Activated naive CD8-positive, alpha-beta T cell treated with anti-CD3 and anti-CD28 coated beads, Interleukin-2, amount 10 ng/mL, durations not matched to agents 7 days and 5 days (primary cell): Measurements from ENCODE around the gene MTHFD1L. TPM values are rescaled to one million over a fixed set of nuclear protein-coding genes. Genes with fewer than 3 reads are reported as not detected.

ENCODE experiments used
- ATAC-seq: fragments of 150-1000 bp; cut with Tn5 transposase; one replicate; pipeline ENCODE4 v1.10.0; 2021; ENCODE audit warnings: low read depth, moderate library complexity
- POLR2A ChIA-PET: fragments of 350-600 bp; sonication (Branson Sonifier 250); formaldehyde crosslinking; loops from one replicate; lab custom pipeline; 2021; ENCODE audit warnings: antibody characterized with exemption; lab: Charles Lee
- DNase-seq: peaks from one replicate; pipeline ENCODE4 v3.0.0; 2021
- H3K27ac Mint-ChIP-seq: one replicate; pipeline ENCODE4 v1.8.0; 2022; ENCODE audit warnings: mild to moderate bottlenecking, mixed read lengths
- H3K27me3 Mint-ChIP-seq: one replicate; pipeline ENCODE4 v1.8.0; 2022; ENCODE audit warnings: mild to moderate bottlenecking, moderate library complexity, mixed read lengths
- H3K36me3 Mint-ChIP-seq: one replicate; pipeline ENCODE4 v1.8.0; 2021; ENCODE audit warnings: mild to moderate bottlenecking, mixed read lengths
- H3K4me1 Mint-ChIP-seq: one replicate; pipeline ENCODE4 v1.8.0; 2021; ENCODE audit warnings: mixed read lengths
- H3K4me3 Mint-ChIP-seq: one replicate; pipeline ENCODE4 v1.8.0; 2022; ENCODE audit warnings: mild to moderate bottlenecking, moderate library complexity, mixed read lengths
- H3K9me3 Mint-ChIP-seq: one replicate; pipeline ENCODE4 v1.8.0; 2021; ENCODE audit warnings: mixed read lengths
- total RNA-seq, 2 experiments: library from RNA; stranded (reverse); gene quantifications; one replicate each; pipeline ENCODE4 v1.2.3, GENCODE V29; 2021

The MTHFD1L gene
- total RNA-seq, 2 experiments from 2014 or later: 33.9 to 35.2 TPM

DNA sequence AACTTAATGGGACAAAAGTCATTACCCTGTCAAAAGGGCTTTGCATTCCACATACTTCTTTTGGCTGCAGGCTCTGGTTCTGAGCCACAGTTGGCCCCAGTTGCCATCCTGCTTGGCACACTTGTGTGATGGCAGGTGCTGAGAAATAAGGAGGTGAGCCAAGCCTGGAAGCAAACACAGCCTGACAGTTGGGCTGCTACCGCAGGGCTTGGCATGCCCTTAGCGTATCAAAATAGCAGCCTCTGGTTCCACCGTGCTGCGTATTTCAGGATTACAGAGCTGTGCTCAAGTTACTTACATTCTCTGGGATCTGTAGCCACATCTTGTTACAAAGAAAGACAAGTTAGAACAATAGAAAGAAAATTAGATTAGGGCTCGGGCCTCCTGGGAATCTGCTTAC is 11.1 kb downstream of the MTHFD1L start:
- POLR2A ChIA-PET: no interaction called here
- H3K36me3 Mint-ChIP-seq: peaks cover 18% of the 10 kb centered on the region
- ATAC-seq: no peak

DNA sequence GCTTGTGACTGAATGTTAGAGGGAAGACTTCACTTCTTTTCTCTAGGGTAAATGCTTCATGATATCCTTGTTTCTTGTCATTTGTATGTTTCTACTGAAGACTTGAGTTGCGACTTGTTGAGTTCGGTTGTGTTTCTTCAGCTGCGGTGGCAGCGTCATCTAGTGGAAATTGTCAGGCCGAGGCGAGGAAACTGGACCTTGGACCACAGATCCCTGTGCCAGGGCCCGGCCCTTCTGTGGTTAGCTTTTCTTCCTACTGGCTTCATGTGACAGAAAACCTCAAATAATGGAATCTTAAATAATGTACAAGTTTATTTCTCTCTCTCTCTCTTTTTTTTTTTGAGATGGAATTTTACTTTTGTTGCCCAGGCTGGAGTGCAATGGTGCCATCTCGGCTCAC is 12.4 kb downstream of the MTHFD1L start:
- Mint-ChIP-seq H3K27me3 (no peaks in the 10 kb centered on the region), H3K9me3 (no peaks in the 10 kb centered on the region), H3K27ac (no peak overlapping the region), H3K4me1 (peaks cover 7% of the 10 kb centered on the region), H3K36me3 (peaks cover 15% of the 10 kb centered on the region), H3K4me3 (no peak overlapping the region)
- DNase-seq: no peak
- POLR2A ChIA-PET: no interaction called here
- no peak for ATAC-seq

More for the DNA sequence above, 11.1 kb downstream of the MTHFD1L start:
- no peak overlapping the region for H3K4me3 Mint-ChIP-seq
- no peaks in the 10 kb centered on the region for H3K9me3 Mint-ChIP-seq
- H3K4me1 Mint-ChIP-seq: peaks cover 7% of the 10 kb centered on the region
- DNase-seq: no peak
- no peaks in the 10 kb centered on the region for H3K27me3 Mint-ChIP-seq
- H3K27ac Mint-ChIP-seq: no peak overlapping the region

DNA sequence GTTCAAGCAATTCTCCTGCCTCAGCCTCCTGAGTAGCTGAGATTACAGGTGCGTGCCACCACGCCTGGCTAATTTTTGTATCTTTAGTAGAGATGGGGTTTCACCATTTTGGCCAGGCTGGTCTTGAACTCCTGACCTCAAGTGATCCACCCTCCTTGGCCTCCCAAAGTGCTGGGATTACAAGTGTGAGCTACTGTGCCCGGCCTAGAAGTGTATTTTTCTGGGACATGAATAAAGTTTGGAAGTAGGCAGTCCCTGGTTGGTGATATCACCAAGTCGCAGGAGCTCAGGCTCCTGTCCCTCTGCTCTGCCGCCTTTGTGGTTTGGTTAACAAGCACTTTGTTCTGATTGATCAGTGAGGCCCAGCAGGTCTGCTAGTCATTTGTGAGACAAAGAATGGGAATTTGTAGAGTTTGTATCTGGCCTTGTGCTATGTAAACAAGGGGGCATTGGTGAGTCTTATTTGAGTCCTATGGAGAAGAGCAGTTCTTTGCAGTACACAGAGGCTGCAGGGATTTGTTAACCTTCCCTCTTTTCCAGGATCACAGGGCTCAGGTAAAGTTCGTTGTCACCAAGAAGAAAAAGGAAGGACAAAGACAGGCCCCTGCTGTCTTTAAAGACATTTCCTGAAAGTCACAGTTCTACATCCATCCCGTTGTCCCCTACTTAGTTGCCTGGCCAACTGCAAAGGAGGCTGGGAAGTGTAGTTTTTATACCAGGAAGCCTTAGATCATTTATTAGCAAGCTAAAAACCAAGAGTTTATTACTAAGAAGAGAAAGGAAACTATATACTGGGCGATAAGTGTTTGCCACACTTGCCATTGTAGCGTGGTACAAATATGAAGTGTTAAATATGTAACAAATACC is 13.1 kb downstream of the MTHFD1L start:
- H3K36me3 Mint-ChIP-seq: peaks cover 17% of the 10 kb centered on the region

DNA sequence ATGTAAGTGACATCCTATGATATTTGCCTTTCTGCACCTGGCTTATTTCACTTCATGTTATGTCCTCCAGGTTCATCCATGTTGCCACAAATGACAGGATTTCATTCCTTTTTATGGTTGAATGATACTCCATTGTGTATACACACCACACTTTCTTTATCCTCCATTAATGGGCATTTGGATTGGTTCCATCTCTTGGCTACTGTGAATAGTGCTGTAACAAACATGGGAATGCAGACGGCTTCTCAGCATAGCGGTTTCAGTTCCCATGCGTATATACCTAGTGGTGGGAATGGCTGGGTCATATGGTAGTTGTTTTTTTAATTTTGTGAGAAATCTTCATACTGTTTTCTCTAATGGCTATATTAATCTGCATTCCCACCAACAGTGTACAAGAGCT is 14.8 kb downstream of the MTHFD1L start:
- POLR2A ChIA-PET: interaction anchor here (0.6 kb wide), 1 partner anchor 113 kb away, joined by 5 read pairs; no protein-coding TSS in a partner anchor
- no peak overlapping the region for H3K4me3 Mint-ChIP-seq
- H3K9me3 Mint-ChIP-seq: no peaks in the 10 kb centered on the region
- no peak for ATAC-seq
- no peaks in the 10 kb centered on the region for H3K27me3 Mint-ChIP-seq
- no peak for DNase-seq
- H3K4me1 Mint-ChIP-seq: peaks cover 7% of the 10 kb centered on the region
- no peak overlapping the region for H3K27ac Mint-ChIP-seq
- H3K36me3 Mint-ChIP-seq: peaks cover 17% of the 10 kb centered on the region

More for the DNA sequence above, 13.1 kb downstream of the MTHFD1L start:
- ATAC-seq (no peak), DNase-seq (no peak)
- Mint-ChIP-seq H3K4me1 (peaks cover 7% of the 10 kb centered on the region), H3K27ac (peak overlapping the region; percentile 2), H3K9me3 (no peaks in the 10 kb centered on the region), H3K4me3 (no peak overlapping the region), H3K27me3 (no peaks in the 10 kb centered on the region)
- POLR2A ChIA-PET: no interaction called here

DNA sequence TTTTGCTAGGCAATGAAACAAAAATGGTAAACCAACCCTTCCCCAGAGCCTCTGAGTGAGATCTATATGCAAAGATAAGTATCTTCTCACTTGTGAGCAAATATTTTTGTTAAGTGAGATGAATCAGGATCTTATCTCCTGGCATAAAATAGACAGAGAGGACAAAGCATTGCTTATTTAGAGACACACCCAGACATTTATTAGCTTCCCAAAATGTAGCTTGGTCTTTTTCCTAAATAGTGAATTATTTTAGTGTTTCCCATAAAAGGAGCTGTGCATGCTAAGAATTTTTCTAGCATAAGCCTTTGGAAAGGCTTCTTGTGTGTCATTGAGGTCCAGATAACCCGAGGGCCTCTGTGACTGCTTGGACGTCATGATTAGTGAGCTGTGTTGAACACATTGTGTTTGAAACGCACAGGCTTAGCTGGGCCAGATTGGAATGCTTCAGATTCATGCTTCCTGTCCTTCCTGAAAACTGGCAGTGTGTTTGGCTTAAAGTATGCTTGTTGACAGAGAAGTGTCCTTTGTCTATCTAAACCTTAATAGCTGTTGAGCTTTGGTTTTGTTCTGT is 16.5 kb downstream of the MTHFD1L start:
- DNase-seq (no peak), ATAC-seq (no peak)
- Mint-ChIP-seq H3K4me3 (no peak overlapping the region), H3K27me3 (no peaks in the 10 kb centered on the region), H3K36me3 (peaks cover 19% of the 10 kb centered on the region), H3K4me1 (peaks cover 2% of the 10 kb centered on the region), H3K27ac (no peak overlapping the region), H3K9me3 (no peaks in the 10 kb centered on the region)
- POLR2A ChIA-PET: no interaction called here

DNA sequence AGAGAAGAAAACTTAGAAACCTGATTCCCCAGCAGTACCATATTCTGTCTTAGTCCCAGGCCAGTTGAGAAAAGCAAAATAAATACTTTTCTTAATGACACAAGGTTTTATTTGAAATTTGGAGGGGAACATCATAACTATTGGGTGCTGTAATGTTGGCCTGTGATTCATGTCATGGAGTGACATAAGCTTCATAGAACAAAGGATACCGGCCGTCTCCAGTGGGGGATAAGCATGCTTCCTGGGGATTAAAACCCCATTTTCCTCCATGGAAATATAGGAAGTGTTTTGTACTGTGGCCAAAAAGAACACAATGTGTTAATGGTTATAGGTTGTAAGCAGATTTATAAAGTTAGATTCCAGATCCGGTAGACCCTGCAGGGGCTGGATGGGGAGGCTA is 18.0 kb downstream of the MTHFD1L start:
- Mint-ChIP-seq H3K4me1 (peaks cover 5% of the 10 kb centered on the region), H3K27me3 (no peaks in the 10 kb centered on the region), H3K27ac (no peak overlapping the region), H3K9me3 (no peaks in the 10 kb centered on the region), H3K36me3 (peaks cover 21% of the 10 kb centered on the region), H3K4me3 (no peak overlapping the region)
- no peak for DNase-seq
- ATAC-seq: no peak
- POLR2A ChIA-PET: no interaction called here

DNA sequence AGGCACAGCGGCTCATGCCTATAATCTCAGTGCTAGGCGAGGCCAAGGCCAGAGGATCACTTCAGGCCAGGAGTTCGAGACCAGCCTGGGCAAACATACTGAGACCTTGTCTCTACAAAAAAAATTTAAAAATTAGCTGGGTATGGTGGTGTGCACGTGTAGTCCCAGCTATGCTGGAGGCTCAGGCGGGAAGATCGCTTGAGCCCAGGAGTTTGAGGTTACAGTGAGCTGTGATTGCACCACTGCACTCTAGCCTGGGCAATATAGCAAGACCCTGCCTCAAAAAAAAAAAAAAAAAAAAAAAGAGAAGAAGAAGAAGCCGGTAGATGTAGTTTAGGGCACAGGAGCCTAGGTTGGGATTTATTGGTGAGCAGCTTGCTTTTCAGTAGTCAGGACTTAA is 20.7 kb downstream of the MTHFD1L start:
- DNase-seq: no peak
- H3K27me3 Mint-ChIP-seq: no peaks in the 10 kb centered on the region
- POLR2A ChIA-PET: interaction anchor here (0.6 kb wide), 1 partner anchor 9 kb away, joined by 3 read pairs; no protein-coding TSS in a partner anchor
- no peak for ATAC-seq
- peaks cover 14% of the 10 kb centered on the region for H3K36me3 Mint-ChIP-seq
- no peak overlapping the region for H3K4me3 Mint-ChIP-seq
- peaks cover 3% of the 10 kb centered on the region for H3K4me1 Mint-ChIP-seq
- H3K9me3 Mint-ChIP-seq: no peaks in the 10 kb centered on the region
- H3K27ac Mint-ChIP-seq: no peak overlapping the region

DNA sequence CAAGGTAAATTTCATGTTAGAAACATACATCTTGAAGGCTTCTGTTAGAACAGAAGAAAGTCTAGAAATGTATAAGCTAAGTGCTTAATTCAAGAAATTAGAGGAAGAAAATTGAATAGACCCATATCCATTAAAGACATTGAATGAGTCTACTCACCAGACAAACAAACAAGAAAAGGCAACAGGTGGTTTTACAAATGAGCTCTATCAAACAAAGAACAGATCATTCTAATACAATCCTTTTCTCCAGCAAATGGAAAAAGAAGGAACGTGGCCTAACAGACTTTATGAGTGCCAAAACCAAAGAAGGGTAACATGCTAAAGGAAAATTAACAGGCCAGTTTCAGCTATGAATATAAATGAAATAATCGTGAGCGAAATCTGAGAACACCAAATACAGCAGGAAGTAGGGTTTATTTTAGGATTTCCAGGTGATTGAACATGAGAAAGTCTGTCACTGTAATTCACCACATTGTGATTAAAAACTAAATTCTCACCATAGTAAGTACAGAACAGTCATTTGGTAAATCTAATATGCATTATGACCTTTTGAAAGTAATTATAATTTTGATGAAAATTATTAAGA is 22.6 kb downstream of the MTHFD1L start:
- H3K27me3 Mint-ChIP-seq: no peaks in the 10 kb centered on the region
- H3K27ac Mint-ChIP-seq: no peak overlapping the region
- H3K4me1 Mint-ChIP-seq: peaks cover 3% of the 10 kb centered on the region
- POLR2A ChIA-PET: no interaction called here
- H3K36me3 Mint-ChIP-seq: peaks cover 14% of the 10 kb centered on the region
- no peak for DNase-seq
- no peak overlapping the region for H3K4me3 Mint-ChIP-seq
- H3K9me3 Mint-ChIP-seq: no peaks in the 10 kb centered on the region
- ATAC-seq: no peak

DNA sequence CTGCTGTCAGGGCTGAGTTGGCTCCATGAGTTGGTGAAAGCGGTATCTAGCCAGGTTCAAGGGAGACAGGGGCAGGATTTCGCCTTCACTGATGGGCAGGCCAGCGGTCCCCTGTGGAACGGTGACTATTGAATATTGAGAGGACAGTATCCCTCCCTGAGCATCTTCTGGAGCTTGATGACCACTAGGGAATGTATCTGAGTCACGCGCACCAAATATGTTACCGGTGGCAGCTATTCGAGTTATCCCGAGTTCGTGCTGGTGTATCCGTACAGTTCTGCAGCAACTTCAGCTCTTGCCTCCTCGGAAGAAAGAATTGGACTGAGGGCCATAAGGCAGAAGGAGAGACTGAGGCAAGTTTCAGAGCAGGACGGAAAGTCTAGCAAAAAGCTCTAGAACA is 24.8 kb downstream of the MTHFD1L start:
- Mint-ChIP-seq H3K4me3 (no peak overlapping the region), H3K9me3 (no peaks in the 10 kb centered on the region), H3K27me3 (no peaks in the 10 kb centered on the region), H3K36me3 (peaks cover 12% of the 10 kb centered on the region), H3K27ac (no peak overlapping the region), H3K4me1 (peaks cover 13% of the 10 kb centered on the region)
- DNase-seq: no peak
- POLR2A ChIA-PET: no interaction called here
- no peak for ATAC-seq

DNA sequence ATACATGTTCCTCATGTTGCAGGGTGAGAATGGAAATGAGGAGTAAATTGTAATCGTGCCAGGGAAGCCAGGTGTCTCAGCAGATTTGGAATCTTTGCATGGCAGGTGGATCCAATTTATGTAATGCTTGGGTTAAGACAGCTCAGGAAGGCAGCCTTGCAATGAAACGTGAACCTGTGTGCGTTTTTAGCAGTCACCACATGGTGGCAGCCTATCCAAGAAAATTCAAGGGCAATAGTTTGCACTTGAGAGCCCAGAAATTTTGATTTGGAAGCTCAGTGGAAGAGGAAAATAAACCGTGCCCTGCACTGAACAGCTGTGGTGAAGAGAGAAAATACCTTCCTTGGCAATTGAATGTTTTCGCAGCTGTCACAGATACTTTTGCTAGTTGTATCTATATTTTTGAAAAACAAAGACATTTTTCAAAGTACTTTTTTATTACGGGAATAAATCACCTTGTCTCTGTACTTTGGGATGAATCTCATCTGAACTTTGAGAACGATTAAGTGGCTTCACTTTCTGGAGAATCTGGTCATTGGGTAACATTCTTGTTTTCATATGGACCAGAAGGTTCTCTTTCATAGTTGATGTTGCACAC is 26.5 kb downstream of the MTHFD1L start:
- Mint-ChIP-seq H3K4me1 (peaks cover 23% of the 10 kb centered on the region), H3K9me3 (no peaks in the 10 kb centered on the region), H3K27me3 (no peaks in the 10 kb centered on the region), H3K27ac (no peak overlapping the region), H3K4me3 (no peak overlapping the region), H3K36me3 (peaks cover 8% of the 10 kb centered on the region)
- POLR2A ChIA-PET: no interaction called here
- ATAC-seq (no peak), DNase-seq (peak; percentile 58)

DNA sequence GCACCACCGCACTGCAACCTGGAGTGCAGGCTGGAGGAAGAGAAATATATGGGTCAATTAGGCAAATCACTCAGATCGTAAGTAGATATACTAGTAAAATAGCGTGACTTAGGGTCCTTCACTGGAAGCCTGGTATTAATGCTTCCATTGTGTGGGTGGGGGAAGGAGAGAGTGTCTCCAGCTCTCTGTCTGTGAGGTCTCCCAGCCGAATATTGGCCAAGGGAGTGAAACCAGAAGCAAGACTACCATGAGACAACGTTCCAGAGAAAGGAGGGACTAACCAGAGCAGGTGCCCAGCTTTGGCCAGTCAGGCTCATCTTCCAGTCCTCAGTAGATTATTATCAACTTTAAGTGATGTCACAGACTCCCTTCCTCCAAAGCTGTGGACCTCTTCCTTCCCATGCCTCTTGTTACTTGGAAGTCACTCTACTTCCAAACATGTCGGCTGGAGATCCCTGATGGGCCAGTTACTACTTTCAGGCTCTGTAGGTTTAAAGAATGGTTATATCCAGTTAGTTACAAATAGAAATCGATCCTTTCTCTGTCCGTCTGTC is 28.8 kb downstream of the MTHFD1L start:
- H3K4me3 Mint-ChIP-seq: no peak overlapping the region
- H3K27ac Mint-ChIP-seq: no peak overlapping the region

DNA sequence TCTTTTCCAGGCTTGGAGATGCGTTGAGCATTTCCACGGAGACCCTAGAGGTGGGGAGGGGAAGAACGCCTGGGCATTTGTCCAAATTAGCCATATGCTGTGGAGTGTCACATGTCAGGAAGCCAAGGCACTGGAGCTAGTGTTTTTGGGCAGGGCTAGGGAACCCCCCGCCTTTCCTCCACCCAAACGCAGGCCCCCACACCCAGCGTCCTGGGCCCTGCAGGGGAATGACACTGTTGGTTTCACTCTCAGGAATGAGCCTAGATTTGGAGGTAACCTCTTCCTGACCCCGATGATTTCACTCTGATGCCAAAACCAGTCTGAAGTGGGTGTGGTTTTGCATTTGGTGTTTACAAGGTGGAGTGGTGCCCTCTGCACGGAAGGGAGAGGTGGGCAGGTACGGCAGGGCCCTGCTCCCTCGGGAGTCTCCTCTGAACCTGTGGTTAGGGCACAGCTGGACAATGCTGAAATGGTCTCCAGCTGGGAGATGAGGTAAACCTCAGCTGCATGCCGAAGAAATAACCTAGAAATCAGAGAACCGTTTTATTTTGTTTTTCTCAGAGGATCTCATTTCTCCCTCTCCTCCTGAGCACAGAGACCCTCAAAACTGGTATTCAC is 29.5 kb downstream of the MTHFD1L start:
- H3K4me1 Mint-ChIP-seq: peaks cover 27% of the 10 kb centered on the region
- peak overlapping the region; percentile 59 for H3K27ac Mint-ChIP-seq
- H3K4me3 Mint-ChIP-seq: peak overlapping the region; percentile 44
- ATAC-seq (peak; percentile 79), DNase-seq (peak; percentile 34)
- H3K9me3 Mint-ChIP-seq: no peaks in the 10 kb centered on the region
- POLR2A ChIA-PET: interaction anchor here (0.6 to 1.1 kb wide), 2 partner anchors 9 to 29 kb away, joined by 3 to 4 read pairs; no protein-coding TSS in a partner anchor
- peaks cover 5% of the 10 kb centered on the region for H3K36me3 Mint-ChIP-seq
- no peaks in the 10 kb centered on the region for H3K27me3 Mint-ChIP-seq

More for the DNA sequence above, 28.8 kb downstream of the MTHFD1L start:
- H3K9me3 Mint-ChIP-seq: no peaks in the 10 kb centered on the region
- POLR2A ChIA-PET: no interaction called here
- H3K4me1 Mint-ChIP-seq: peaks cover 27% of the 10 kb centered on the region
- DNase-seq (no peak), ATAC-seq (no peak)
- no peaks in the 10 kb centered on the region for H3K27me3 Mint-ChIP-seq
- H3K36me3 Mint-ChIP-seq: peaks cover 5% of the 10 kb centered on the region
